IPS-18c (cell line): Measurements from ENCODE around the gene SERPINB4.
"Not testable (repeated sequence)": the region's sequence is repeated elsewhere in the genome, so short reads cannot be mapped to it uniquely, and the experiment has no call there.

Experiments used
- H3K4me3 ChIP-seq: 2 replicates; pipeline ENCODE4 v1.7.0; 2013; ENCODE audit warnings: low read depth, mild to moderate bottlenecking, low read length, moderate library complexity; ENCODE audit not compliant: insufficient read depth
- H3K9me3 ChIP-seq: one replicate; pipeline ENCODE4 v1.6.1; 2013; ENCODE audit warnings: mild to moderate bottlenecking, low read length, moderate library complexity; ENCODE audit not compliant: control insufficient read depth, insufficient read depth

Gene SERPINB4

DNA sequence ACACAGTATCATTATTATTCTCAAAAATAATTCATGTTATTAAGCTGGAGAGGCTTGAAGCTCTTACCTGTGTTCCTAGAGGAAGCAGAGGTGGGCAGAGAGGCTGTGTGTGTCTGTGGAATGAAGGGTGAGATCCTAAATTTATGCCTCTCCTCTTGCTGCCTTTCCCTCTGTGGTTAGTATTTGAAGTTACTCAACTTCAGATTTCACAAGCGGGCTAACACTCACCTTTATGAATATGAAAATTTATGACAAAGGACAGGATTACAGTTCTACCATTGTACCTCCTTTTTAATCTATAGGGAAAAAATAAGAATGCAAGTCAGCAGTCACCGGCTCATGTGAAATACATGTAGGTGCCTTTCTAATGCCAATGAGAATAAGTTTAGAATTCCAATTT lies at the start of gene SERPINB4:
TSS of gene SERPINB4 (minus strand) at position 115 of the 400 bp plus-strand sequence. CDS start 679 bp downstream, outside the sequence.
- H3K9me3 ChIP-seq, H3K4me3 ChIP-seq: not testable (repeated sequence)

DNA sequence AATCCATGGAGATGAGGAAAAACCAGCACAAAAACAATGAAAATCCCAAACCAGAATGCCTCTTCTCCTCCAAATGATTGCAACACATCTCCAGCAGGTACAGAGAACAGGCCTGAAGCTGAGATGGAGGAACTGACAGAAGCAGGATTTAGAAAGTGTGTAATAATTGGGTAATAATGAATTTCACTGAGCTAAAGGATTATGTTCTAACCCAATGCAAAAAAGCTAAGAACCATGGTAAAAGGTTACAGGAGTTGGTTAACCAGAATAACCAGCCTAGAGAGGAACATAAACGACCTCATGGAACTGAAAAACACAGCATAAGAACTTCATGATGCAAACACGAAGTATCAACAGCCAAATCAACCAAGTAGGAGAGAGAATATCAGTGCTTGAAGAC lies 45.0 kb upstream of the SERPINB4 start:
- no peak overlapping the region for H3K4me3 ChIP-seq
- H3K9me3 ChIP-seq = no peaks in the 10 kb centered on the region

DNA sequence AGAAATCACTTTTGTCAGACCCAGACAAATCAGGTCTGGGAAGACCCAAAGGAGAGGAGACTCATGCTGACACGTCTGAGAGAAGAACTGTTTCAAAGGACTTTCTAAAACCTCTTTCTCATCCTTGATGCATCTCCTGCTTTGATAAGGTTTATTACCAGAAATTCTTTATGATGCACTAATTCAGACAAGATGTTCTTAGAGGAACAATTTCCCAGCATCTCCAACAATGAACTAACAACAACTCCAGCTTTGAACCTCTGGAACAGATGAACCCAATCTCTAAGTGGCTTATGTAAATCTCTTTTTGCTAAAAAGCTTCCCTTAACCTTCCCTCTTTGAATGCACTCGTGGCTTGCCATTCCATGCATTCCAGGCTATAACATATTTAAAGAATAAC lies 42.8 kb upstream of the SERPINB4 start:
- Histone ChIP-seq H3K9me3 (no peaks in the 10 kb centered on the region), H3K4me3 (no peak overlapping the region)

DNA sequence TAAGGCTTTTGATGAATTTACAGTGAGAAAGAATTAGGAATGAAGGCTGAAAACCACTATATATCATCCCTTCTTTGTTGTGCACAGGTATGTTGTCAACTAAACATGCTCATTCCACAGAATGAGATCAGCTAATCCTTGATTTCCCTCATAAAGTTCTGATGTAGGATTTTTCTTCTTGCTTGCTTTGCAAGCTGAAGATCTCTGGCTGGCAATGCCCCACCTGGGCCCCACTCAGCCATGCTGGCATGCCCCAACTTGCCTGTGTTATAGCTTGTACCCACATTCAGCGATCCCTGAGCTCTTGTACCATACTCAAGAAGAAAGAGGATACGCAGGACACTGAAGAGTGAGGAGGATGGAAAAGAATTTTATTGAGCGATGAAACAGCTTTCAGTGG lies 40.7 kb upstream of the SERPINB4 start:
- Histone ChIP-seq H3K4me3 (no peak overlapping the region), H3K9me3 (no peaks in the 10 kb centered on the region)

DNA sequence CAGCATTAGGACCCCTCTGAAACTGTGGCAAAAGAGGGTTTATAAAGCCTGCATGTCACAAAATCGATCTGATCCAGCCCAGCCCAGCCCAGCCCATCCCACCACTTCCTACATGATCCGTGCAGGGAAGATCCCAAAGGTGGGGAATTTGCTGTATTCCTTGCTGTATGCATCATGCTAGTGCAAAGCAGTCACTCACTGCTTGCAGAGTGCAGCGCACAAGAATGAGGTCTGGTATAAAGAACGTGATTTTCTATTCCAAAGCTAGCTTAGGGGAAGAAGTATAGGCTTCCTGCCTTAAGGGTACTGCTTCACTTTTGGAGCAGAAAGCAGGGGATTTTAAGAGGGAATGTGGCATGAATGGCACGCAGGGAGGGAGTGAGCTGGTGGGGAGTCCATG lies 39.8 kb upstream of the SERPINB4 start:
- Histone ChIP-seq H3K4me3 (no peak overlapping the region), H3K9me3 (no peaks in the 10 kb centered on the region)

DNA sequence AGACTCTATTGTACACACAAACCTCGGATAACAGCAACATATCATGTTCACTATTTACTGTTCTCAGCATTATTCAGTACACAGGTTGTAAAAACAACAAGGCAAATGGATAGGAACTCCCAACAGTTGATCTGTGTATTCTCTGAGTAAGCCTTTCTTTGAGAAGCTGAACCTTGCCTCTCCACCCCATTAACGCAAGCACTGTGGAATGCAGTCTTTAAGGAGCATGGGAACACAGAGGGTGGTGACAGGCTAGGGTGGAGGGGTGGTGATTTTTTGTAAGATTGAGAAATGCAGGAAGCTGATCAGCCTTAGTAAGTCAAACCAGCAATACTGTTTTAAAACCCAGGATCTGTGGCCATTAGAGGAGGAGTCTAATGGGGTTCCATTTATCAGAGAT lies 39.1 kb upstream of the SERPINB4 start:
- H3K4me3 ChIP-seq = no peak overlapping the region
- no peaks in the 10 kb centered on the region for H3K9me3 ChIP-seq

DNA sequence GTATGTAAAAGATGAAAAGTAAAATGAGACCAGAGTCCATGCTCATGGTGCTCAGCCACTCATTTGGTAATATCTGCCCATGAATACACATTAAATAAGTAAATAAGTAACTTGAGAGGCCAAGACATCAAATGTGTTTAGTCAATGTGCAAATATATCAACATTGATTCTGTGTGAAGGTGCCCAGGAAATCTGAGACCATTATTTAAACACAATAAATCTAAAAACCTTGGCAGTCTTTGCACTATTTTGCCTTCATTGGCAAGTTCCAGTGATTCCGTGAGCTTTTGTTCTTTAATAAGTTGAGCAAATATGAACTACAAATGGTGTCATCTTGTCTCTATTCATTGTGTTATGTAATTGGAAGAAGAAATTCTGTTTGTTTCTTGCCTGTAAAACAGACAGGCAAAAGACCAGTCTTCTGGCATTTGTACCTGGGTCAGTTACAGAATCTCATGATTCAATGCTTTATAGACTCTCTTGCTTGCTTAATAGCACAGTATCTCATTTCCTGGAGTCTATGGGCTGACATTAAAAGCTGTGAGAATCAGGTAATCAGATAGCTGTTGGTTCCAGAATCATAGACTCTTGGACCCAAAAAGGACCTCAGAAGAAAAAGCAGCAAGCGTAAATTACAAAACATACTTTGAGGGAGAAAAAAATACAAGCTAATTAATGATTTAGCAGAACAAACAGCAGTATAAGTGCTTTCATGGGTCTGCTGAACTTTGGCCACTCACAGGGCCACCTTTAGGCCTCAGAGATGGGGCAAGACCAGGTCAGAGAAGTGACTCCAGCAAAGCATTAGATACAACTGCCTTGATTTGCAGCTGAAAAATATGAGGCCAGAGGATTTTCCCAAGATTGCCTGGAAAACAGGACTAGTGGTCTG lies 37.6 kb upstream of the SERPINB4 start:
- no peak overlapping the region for H3K4me3 ChIP-seq
- no peaks in the 10 kb centered on the region for H3K9me3 ChIP-seq

DNA sequence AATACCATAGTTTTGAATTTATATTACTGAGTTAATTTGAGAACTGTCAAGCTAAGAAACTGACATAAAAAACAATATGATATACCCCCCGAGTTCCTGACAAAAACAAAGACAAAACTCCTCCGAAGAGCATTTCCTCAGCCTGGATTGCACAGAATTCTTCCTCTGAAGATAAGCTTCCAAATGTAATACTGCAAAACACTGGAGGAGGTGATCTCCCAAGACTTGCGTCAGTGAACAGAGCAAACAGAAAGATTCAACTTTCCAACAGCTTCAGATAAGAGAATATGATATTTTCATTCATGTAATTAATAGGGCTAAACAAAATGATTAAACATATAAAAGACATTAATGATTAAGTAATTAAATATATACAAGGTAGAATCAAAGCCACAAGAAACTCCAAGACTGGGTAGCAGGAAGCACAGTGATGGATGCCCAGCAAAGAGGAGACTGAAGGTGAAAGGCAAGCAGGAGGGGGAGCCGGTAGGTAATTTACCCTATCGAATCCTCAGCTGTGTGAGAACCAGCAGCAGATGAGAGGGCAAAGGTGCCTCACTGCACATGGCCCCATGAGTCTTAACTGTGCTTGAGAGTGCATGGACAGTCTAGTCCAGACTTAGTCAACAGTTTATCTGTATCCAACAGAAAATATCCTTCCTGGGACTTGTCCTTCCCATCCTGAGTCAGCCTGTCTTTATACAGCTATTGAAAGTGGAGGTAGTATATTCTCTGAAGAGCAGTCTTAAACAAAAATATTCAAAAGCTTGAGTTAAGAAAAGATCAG lies 36.0 kb upstream of the SERPINB4 start:
- no peaks in the 10 kb centered on the region for H3K9me3 ChIP-seq
- H3K4me3 ChIP-seq = no peak overlapping the region

DNA sequence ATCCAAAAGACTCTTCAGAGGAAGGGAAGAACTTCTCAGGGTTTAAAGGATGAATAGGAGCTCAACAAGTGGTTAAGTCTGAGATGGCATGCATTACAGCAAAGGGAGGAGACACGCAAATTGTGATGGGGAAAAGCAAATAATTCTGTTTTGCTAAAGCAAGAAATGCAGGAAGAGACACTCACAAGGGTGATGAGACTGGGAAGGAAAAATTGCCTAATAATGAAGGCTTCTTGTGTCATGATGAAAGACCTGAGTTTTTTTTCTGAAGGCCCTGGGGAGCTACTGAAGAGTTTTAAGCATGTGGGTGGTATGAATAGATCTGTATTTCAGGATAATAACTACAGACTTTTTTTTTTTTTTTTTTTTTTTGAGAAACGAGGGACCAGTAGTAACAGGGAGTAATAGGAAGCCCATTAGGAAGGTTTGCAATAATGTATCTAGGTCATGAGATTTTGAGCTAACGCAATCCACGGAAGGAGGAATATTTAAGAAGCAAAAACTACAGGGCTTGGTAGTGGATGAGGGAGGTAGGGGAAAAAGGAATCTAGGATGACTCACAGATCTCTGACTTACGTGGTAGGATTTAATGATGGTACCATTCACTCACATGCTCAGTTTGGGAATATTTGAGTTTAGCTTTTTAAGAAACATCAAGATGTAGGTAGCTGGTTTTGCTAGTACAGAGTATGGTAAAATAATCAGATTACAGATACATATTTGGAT lies 33.6 kb upstream of the SERPINB4 start:
- Histone ChIP-seq H3K4me3 (no peak overlapping the region), H3K9me3 (no peaks in the 10 kb centered on the region)

DNA sequence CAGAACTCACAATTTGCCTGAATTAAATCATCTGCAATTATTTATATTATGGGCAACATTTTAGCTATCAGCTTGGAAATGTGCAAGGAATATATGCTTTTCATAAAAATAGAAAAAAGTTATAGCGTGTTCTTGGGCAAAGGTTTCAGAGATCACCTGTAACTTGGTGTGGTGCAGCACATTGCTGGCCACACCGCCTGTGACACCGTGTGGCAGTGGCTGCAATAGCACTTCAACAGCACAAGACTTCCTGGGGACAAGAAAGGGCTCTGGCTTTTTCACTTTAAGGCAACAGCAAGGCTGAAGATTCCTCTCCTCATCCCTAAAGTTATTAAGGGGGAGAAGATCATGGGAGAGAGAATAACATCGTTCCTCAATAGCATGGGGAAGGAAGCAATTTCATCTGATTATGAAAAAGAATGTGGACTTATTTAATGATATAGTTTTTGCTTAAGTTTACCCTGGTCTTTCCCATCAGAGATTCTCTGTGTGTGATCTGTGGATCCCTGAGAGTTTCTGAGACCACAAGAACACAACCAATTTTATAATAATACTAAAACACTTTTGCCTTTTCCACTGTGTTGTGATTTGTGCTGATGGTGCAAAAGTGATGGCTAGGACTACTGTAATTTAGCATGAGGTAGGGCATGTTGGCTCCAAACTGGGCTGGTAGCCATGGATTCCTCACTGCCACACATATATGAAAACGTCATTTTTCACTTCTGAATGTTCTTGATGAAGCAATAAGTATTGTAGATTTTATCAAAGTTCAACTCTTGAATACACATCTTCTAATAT lies 32.7 kb upstream of the SERPINB4 start:
- Histone ChIP-seq H3K4me3 (no peak overlapping the region), H3K9me3 (no peaks in the 10 kb centered on the region)

DNA sequence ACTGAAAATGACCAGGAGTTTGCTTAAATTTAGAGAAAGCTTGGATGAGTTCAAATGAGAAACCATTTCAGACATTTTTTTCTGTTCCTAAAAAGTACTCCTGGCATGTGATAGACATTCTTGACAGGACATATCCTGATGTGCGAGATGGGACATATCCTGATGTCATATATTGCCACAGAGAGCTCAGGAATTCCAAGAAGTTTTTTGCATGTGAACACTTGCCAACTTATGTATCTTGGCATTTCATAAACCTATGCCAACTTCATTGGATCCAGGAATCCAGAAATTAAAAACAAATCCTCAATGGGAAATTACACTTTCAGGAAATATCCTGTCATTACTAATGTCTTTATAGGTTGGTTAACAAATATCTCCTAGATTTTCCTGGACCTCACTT lies 20.5 kb upstream of the SERPINB4 start:
- no peaks in the 10 kb centered on the region for H3K9me3 ChIP-seq
- H3K4me3 ChIP-seq = no peak overlapping the region

DNA sequence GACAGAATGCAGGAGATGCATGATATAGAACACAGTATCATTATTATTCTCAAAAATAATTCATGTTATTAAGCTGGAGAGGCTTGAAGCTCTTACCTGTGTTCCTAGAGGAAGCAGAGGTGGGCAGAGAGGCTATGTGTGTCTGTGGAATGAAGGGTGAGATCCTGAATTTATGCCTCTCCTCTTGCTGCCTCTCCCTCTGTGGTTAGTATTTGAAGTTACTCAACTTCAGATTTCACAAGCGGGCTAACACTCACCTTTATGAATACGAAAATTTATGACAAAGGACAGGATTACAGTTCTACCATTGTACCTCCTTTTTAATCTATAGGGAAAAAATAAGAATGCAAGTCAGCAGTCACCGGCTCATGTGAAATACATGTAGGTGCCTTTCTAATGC lies 17.7 kb upstream of the SERPINB4 start, which contains the start of gene SERPINB3:
TSS of gene SERPINB3 (minus strand) at position 144 of the 400 bp plus-strand sequence. CDS start 677 bp downstream, outside the sequence.
- H3K4me3 ChIP-seq, H3K9me3 ChIP-seq: not testable (repeated sequence)

DNA sequence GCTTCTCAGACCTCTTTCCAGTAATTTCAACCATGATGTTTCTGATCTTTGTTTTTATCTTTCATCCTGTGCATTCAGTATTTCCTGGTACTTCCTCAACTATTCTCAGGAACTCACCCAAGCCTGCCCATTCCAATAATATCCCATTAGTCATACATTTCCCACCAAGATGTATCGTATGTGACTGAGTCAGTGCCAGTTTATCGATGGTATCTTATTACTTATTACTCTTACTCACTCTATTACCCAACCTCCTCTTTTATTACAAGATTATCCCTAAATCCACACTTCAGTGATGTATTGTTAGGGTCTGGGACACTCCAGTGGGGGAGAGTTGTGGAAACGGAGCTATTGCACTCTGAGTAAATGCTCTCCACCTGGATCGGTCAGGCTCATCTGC lies 14.9 kb upstream of the SERPINB4 start:
- H3K9me3 ChIP-seq, H3K4me3 ChIP-seq: not testable (repeated sequence)

DNA sequence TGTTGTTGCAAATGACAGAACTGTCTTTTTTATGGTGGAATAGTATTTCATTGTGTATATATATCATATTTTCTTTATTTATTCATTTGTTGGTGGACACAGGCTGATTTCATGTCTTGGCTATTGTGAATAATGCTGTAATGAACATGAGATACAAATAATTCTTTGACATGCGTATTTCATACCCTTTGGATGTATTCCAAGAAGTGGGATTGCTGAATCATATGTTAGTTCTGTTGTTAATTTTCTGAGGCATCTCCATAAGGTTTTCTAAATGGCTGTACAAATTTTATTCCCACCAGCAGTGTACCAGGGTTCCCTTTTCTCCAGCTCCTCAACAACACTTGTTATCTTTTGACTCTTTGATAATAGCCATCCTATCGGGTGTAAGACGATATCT lies 6.2 kb upstream of the SERPINB4 start:
- not testable (repeated sequence) for H3K9me3 ChIP-seq, H3K4me3 ChIP-seq

DNA sequence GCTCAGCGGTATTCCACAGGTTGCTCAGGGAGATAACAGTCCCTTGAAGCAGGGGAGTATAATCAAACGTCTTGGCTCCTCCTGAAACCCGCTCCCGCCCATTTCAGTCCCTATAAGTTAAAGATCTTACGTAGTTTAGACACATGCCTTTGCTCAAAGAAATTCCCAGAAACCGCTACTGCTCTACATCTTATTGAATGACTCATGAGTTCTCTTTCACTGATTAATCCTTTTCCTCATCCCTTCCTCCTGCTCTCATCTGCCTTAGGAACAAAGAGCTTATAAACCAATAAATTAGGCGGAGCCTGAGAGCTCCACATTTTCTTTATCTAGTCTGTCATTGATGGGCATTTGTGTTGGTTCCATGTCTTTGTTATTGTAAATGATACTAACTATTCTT lies 4.2 kb upstream of the SERPINB4 start:
- no peaks in the 10 kb centered on the region for H3K9me3 ChIP-seq

DNA sequence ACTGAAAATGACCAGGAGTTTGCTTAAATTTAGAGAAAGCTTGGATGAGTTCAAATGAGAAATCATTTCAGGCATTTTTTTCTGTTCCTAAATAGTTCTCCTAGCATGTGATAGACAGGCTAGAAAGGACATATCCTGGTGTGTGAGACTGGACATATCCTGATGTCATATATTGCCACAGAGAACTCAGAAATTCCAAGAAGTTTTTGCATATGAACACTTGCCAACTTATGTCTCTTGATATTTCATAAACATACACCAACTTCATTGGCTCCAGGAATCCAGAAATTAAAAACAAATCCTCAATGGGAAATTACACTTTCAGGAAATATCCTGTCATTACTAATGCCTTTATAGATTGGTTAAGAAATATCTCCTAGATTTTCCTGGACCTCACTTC lies 2.9 kb upstream of the SERPINB4 start:
- Histone ChIP-seq H3K9me3 (no peaks in the 10 kb centered on the region), H3K4me3 (no peak overlapping the region)

More for the DNA sequence above, 4.2 kb upstream of the SERPINB4 start:
- H3K4me3 ChIP-seq = no peak overlapping the region

DNA sequence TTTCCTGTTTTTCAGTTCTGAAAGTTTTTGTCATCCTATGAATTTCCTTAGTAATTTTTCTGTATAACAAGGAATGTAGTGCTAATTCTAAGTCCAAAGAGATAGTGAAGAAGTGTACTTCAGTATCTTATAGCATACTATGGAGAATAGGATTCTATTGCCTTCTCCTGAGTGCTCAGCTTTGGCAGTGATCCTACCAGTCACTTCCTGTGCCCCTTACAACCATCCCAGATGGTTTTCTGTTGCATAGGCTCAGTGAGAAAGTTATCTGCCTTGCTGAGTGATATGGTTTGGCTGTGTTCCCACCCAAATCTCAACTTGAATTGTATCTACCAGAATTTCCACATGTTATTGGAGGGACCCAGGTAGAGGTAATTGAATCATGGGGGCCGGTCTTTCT lies 638 bp upstream of the SERPINB4 start:
- H3K9me3 ChIP-seq, H3K4me3 ChIP-seq: not testable (repeated sequence)
